Measurements from ENCODE around the gene CCDC80. TPM values are rescaled to one million over a fixed set of nuclear protein-coding genes. Genes with fewer than 3 reads are reported as not detected.
"Not testable (repeated sequence)": the region's sequence is repeated elsewhere in the genome, so short reads cannot be mapped to it uniquely, and the experiment has no call there.

CCDC80 gene
- total RNA-seq, 4 donors from 2014 or later: 29.7 to 207 (median 120) TPM

- intact Hi-C loops (cut with DNase I; ENCODE audit: low total_unique reads): no loop called here
- Histone ChIP-seq H3K27ac (no peak overlapping the region), H3K9me3 (no peaks in the 10 kb centered on the region), H3K27me3 (no peaks in the 10 kb centered on the region), H3K4me1 (no peaks in the 10 kb centered on the region), H3K4me3 (no peak overlapping the region), H3K36me3 (no peaks in the 10 kb centered on the region)
- TF ChIP-seq POLR2A (IDR thresholded peaks at IDR 0.05) (no peak), CTCF (IDR thresholded peaks at IDR 0.05) (no peak)
- DNase-seq: no peak
These were observed 68.2 kb downstream of the CCDC80 start for GRCh38 chr3:112572701-112573100.

GRCh38 chr3:112569265-112569664, 71.7 kb downstream of the CCDC80 start:
- intact Hi-C loops (cut with DNase I; ENCODE audit: low total_unique reads): no loop called here
- Histone ChIP-seq H3K9me3 (no peaks in the 10 kb centered on the region), H3K4me3 (no peak overlapping the region), H3K27ac (no peak overlapping the region), H3K27me3 (no peaks in the 10 kb centered on the region), H3K4me1 (no peaks in the 10 kb centered on the region), H3K36me3 (no peaks in the 10 kb centered on the region)
- TF ChIP-seq POLR2A (IDR thresholded peaks at IDR 0.05) (no peak), CTCF (IDR thresholded peaks at IDR 0.05) (no peak)
- DNase-seq: no peak

GRCh38 chr3:112568642-112569041, 72.3 kb downstream of the CCDC80 start:
- H3K27ac ChIP-seq: no peak overlapping the region
- intact Hi-C loops (cut with DNase I; ENCODE audit: low total_unique reads): no loop called here

GRCh38 chr3:112564940-112565305, 76.0 kb downstream of the CCDC80 start:
- TF ChIP-seq CTCF (IDR thresholded peaks at IDR 0.05) (no peak), POLR2A (IDR thresholded peaks at IDR 0.05) (no peak)
- peaks cover 0 to under 1% of the 10 kb centered on the region in 2 donors for H3K4me1 ChIP-seq
- intact Hi-C loops (cut with DNase I; ENCODE audit: low total_unique reads): no loop called here
- DNase-seq: no peak
- no peaks in the 10 kb centered on the region for H3K27me3 ChIP-seq
- no peaks in the 10 kb centered on the region for H3K36me3 ChIP-seq
- no peak overlapping the region for H3K27ac ChIP-seq
- H3K4me3 ChIP-seq: no peak overlapping the region
- H3K9me3 ChIP-seq: no peaks in the 10 kb centered on the region

More at GRCh38 chr3:112568642-112569041, 72.3 kb downstream of the CCDC80 start:
- H3K9me3 ChIP-seq: no peaks in the 10 kb centered on the region
- H3K4me3 ChIP-seq: no peak overlapping the region
- H3K4me1 ChIP-seq: no peaks in the 10 kb centered on the region
- TF ChIP-seq POLR2A (IDR thresholded peaks at IDR 0.05): no peak
- no peak for TF ChIP-seq CTCF (IDR thresholded peaks at IDR 0.05)
- H3K27me3 ChIP-seq: no peaks in the 10 kb centered on the region
- no peaks in the 10 kb centered on the region for H3K36me3 ChIP-seq
- DNase-seq: no peak

- H3K36me3 ChIP-seq; H3K9me3 ChIP-seq; DNase-seq; H3K4me1 ChIP-seq; H3K4me3 ChIP-seq; H3K27me3 ChIP-seq; intact Hi-C loops (cut with DNase I; ENCODE audit: low total_unique reads); H3K27ac ChIP-seq: not testable (repeated sequence)
These were observed 76.5 kb downstream of the CCDC80 start for GRCh38 chr3:112564247-112564939.
